ENCODE measurements around the gene LONP1.
A peak's percentile ranks its signal among the peaks of the same experiment; 100 is the strongest.
"Not testable (repeated sequence)": the region's sequence is repeated elsewhere in the genome, so short reads cannot be mapped to it uniquely, and the experiment has no call there.

The LONP1 gene, protein sequence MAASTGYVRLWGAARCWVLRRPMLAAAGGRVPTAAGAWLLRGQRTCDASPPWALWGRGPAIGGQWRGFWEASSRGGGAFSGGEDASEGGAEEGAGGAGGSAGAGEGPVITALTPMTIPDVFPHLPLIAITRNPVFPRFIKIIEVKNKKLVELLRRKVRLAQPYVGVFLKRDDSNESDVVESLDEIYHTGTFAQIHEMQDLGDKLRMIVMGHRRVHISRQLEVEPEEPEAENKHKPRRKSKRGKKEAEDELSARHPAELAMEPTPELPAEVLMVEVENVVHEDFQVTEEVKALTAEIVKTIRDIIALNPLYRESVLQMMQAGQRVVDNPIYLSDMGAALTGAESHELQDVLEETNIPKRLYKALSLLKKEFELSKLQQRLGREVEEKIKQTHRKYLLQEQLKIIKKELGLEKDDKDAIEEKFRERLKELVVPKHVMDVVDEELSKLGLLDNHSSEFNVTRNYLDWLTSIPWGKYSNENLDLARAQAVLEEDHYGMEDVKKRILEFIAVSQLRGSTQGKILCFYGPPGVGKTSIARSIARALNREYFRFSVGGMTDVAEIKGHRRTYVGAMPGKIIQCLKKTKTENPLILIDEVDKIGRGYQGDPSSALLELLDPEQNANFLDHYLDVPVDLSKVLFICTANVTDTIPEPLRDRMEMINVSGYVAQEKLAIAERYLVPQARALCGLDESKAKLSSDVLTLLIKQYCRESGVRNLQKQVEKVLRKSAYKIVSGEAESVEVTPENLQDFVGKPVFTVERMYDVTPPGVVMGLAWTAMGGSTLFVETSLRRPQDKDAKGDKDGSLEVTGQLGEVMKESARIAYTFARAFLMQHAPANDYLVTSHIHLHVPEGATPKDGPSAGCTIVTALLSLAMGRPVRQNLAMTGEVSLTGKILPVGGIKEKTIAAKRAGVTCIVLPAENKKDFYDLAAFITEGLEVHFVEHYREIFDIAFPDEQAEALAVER

DNA sequence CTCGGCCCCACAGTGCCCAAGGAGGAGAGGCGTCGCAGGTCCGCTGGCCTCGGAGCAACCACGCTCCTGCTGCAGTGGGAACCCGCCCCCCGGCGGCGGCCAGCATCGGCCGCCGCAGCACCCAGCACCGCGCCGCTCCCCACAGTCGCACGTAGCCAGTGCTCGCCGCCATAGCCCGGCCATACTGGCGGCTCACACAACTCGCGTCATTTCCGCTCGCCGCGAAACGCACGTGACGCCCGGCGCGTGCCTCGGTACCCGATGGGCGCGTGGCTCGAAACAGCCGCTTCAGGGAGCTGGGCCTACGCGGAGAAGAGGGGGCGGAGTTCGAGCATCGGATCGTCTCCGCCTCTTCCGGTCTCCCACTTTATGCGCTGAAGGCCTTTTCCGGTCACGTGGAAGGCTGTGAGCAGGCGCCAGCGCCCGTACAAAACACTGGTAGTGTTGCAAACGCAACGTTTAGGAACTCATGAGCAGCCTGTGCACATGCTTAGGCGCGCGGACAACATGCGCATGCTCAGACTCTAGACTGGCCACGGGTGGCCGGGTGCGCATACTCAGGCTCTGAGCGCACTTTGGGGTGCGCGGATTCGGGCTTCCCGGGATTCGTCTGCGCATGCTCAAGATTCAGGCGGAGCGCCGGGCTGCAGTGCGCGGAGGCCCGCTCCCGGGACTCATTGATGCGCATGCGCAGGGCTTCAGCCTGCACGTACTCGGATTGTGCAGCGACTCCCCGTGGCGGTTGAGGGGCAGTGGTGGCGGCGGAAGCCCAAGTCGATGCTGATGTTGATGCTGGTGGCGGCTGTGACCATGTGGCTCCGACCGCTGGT lies at the start of gene LONP1, which contains the start of gene CATSPERD:
TSS of gene LONP1 (minus strand) at position 186 of the 830 bp plus-strand sequence. CDS start at position 172, 14 bp downstream.
TSS of gene CATSPERD (plus strand) at position 677 of the 830 bp plus-strand sequence. CDS start at position 778, 101 bp downstream.
- peak; percentile 95 to 98 (median 97) for DNase-seq (ENCODE audit: low read depth in 2 of 3, low spot score in 2 of 3)

DNA sequence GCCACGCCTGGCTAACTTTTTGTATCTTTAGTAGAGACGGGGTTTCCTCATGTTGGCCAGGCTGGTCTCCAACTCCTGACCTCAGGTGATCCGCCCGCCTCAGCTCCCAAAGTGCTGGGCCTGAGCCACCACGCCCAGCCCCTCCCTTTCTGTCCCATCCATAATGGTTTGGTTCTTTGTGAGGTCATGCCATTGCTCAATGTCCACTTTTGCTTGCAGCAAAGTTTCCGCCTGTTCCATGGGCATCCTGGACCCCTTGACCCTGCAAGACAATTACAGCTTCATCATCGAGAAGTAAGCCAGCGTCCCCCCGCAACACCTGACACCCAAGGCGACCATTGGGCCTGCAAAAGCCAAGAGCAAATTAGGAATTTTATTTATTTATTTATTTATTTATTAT lies 48.0 kb upstream of the LONP1 start:
- DNase-seq (ENCODE audit: low read depth in 2 of 3, low spot score in 2 of 3): no peak

DNA sequence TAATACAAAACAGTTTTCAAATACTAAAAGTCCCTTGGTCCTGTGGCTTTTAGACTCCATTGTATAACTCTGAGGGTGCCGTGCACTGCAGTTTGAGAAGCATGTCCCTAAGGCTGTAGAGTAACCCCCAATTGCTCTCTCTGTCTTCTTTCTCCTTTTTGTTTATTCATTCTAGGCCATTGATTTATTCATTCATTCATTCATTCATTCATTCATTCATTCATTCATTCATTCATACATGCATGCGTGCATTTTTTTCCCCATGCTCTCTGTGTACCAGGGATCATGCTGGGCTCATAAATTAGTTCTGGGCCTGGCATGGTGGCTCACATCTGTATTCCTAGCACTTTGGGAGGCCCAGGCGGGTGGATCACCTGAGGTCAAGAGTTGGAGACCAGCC lies 45.3 kb upstream of the LONP1 start:
- DNase-seq (ENCODE audit: low read depth in 2 of 3, low spot score in 2 of 3): no peak

DNA sequence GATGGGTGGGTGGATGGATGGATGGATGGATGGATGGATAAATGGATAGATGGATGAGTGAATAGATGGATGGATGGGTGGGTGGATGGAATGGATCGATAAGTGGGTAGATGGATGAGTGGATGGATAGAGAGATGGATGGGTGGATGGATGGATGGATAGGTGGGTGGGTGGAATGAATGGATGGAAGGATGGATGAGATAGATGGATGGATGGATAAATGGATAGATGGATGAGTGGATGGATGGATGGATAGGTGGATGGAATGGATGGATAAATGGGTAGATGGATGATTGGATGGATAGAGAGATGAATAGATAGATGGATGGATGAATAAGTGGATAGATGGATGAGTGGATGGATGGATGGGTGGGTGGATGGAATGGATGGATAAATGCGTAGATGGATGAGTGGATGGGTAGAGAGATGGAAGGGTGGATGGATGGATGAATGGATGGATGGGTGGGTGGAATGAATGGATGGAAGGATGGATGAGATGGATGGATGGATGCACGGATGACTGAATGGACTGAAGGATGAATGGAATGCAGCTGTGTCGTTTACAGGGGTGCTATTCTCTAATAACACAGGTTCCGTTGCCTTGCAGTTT lies 42.8 kb upstream of the LONP1 start:
- no peak for DNase-seq (ENCODE audit: low read depth in 2 of 3, low spot score in 2 of 3)

DNA sequence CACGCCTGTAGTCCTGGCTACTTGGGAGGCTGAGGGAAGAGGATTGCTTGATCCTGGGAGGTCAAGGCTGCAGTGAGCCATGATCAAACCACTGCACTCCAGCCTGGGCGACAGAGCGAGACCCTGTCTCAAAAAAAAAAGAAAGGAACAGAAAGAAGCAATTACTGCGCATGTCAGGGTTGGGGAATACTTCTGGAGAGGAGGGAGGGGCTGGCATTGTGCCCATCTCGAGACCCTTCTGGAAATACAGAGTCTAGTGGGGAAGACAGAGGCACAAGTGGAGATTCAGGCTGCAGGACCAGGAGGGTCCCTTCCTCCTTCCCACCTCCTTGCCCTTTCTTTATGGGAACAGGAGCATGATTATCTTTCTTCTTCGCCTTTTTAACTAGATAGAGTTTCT lies 33.8 kb upstream of the LONP1 start:
- DNase-seq (ENCODE audit: low read depth in 2 of 3, low spot score in 2 of 3): no peak

DNA sequence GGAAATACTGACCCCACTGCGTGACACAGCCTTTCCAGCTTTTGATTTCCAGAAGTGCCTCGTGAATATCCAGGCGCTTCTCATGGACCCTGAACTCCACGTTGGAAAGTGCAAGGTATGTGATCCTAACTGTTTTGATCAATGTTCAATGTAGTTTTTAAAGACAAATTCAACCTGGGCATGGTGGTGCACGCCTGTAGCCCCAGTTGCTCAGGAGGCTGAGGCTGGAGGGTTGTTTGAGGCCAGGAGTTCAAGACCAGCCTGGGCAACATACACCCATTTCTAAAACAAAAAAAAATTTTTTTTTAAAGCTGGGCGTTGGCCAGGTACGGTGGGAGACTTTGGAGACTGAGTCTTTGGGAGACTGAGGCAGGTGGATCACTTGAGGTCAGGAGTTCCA lies 31.8 kb upstream of the LONP1 start:
- no peak for DNase-seq (ENCODE audit: low read depth in 2 of 3, low spot score in 2 of 3)

DNA sequence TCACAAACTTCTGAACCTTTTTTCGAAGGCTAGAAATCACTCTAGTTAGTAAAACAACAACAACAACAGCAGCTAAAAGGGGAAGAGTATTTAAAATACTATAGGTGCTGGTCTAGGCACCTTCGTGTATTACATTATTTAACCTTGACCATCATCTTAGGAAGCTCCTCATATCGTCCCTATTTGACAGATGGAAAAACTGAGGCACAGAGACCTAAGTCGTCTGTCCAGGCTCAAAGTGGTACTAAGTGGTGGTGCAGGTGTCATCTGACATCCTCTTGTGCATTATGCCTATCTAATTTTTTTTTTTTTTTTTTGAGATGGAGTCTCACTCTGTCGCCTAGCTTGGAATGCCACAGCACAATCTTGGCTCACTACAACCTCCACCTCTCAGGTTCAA lies 29.6 kb upstream of the LONP1 start:
- DNase-seq (ENCODE audit: low read depth in 2 of 3, low spot score in 2 of 3): no peak

DNA sequence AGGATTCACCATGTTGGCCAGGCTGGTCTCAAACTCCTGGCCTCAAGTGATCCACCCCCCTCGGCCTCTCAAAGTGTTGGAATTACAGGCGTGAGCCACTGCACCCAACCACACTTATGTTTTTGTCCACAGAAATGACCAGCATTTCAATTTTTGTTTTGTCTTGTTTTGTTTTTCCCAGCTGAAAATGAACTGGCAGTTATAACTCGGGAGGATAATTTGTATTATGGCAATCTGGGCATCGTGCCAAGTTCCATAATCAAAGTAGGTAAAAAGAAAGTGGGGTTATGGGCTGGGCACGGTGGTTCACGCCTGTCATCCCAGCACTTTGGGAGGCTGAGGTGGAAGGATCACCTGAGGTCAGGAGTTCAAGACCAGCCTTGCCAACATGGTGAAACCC lies 29.0 kb upstream of the LONP1 start:
- DNase-seq (ENCODE audit: low read depth in 2 of 3, low spot score in 2 of 3): not testable (repeated sequence)

DNA sequence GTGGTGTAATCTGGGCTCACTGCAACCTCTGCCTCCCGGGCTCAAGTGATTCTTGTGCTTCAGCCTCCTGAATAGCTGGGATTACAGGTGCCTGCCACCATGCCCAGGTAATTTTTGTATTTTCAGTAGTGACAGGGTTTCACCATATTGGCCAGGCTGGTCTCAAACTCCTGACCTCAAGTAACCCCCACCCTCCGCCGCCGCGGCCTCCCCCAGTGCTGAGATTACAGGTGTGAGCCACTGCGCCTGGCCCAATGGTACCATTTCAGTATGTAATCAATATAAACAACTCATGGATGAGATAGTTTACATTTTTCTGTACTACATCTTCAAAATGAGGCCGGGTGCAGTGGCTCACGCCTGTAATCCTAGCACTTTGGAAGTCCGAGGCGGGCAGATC lies 25.1 kb upstream of the LONP1 start:
- not testable (repeated sequence) for DNase-seq (ENCODE audit: low read depth in 2 of 3, low spot score in 2 of 3)

DNA sequence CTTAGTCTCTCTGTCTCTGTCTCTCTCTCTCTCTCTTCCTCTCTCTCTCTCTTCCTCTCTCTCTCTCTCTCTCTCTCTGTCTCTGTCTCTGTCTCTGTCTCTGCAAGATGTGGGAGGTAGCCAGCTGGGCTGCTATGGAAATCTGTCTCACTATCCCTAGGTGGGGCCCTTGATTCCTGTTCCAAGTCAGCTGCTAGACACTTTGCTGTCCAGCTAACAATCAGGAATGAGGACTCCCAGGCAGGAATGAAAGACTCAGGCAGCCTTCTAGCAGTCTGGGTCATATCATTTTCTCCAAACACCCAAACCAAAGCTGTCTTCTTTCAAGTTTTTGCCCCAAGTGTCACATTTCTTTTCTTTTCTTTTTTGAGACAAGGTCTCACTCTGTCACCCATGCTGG lies 23.7 kb upstream of the LONP1 start:
- DNase-seq (ENCODE audit: low read depth in 2 of 3, low spot score in 2 of 3): no peak

DNA sequence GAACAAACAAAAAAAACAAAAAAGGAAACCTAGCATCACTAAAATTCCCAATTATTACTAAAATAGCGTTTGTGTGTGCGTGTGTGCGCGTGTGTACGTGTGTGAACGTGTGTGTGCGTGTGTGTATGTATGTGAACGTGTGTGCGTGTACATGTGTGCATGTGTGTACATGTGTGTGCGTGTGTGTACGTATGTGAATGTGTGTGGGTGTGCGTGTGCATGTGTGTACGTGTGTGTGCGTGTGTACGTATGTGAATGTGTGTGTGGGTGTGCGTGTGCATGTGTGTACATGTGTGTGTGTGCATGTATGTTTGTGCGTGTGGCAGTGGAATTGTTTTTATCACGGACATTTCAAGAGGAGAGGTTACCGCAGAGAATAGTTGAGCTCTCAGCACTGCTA lies 22.1 kb upstream of the LONP1 start:
- DNase-seq (ENCODE audit: low read depth in 2 of 3, low spot score in 2 of 3): no peak

DNA sequence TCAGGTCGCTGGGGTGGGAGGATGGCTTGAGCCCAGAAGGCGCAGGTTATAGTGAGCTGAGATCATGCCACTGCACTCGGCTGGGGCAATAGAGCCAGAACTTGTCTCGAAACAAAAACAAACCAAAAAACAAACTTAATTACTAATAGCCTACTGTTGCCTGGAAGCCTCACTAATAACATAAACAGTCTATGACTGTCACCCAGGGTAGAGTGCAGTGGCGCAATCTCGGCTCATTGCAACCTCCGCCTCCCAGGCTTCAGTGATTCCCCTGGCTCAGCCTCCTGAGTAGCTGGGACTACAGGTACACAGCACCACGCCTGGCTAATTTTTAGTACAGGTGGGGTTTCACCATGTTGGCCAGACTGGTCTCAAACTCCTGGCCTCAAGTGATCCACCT lies 18.5 kb upstream of the LONP1 start:
- no peak for DNase-seq (ENCODE audit: low read depth in 2 of 3, low spot score in 2 of 3)

DNA sequence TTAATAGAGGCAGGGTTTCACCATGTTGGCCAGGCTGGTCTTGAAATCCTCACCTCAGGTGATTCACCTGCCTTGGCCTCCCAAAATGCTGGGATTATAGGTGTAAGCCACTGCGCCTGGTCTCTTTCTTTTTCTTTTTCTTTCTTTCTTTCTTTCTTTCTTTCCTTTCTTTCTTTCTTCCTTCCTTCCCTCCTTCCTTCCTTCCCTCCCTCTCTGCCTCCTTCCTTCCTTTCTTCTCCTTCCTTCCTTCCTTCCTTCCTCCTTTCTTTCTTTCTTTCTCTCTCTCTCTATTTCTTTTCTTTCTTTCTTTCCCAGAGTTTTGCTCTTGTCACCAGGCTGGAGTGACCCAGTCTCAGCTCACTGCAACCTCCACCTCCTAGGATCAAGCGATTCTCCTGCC lies 13.2 kb upstream of the LONP1 start:
- DNase-seq (ENCODE audit: low read depth in 2 of 3, low spot score in 2 of 3): not testable (repeated sequence)

DNA sequence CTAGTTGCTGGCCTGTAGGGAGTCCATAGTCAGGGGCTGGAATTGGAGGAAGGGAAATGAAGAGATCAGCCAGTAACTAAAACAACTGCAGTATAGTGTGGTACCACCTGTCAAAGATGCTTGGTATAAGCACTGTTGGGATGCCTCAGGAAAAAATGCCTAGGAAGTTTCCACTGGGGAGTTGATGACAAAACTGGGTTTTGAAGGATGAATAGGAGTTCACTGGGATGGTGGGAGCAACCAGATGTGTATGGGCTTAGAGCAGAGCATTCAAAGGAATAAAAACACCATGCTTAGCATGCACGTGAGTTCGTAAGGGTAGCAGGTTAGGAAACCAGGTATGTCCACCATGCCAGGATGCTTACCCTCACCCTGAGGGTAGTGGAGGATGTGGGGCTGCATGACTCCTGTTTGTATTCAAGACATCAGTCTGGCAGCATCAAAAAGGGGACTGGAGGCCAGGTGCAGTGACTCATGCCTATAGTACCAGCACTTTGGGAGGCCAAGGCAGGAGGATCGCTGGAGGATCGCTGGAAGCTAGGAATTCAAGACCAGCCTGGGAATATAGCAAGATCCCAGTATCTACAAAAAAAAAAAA lies 7.6 kb upstream of the LONP1 start:
- DNase-seq (ENCODE audit: low read depth in 2 of 3, low spot score in 2 of 3): no peak

DNA sequence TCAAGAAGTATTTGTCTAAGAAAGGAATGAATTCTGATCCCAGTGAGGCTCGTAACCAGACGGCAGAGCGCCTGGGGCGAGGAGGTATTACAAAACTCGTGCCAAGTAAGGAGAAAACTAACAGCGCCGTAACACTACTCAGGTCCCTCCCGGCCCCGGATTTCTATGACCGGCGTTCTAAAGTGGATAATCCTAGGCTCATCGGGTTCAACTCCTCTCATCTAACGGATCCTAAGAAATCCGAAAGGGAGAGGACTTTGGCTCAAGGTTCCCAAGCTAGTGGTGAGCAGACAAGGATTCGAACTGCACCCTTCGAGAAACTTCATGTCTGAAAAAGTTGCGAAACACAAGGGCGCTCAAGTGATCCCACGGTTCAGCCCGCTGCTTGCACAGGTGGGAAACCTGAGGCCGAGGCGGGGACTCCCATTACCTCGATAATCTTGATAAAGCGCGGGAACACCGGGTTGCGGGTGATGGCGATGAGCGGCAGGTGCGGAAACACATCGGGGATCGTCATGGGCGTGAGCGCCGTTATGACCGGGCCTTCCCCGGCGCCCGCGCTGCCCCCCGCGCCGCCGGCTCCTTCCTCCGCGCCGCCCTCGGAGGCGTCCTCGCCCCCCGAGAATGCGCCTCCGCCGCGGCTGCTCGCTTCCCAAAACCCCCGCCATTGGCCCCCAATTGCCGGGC lies 529 bp downstream of the LONP1 start:
- DNase-seq (ENCODE audit: low read depth in 2 of 3, low spot score in 2 of 3): no peak

DNA sequence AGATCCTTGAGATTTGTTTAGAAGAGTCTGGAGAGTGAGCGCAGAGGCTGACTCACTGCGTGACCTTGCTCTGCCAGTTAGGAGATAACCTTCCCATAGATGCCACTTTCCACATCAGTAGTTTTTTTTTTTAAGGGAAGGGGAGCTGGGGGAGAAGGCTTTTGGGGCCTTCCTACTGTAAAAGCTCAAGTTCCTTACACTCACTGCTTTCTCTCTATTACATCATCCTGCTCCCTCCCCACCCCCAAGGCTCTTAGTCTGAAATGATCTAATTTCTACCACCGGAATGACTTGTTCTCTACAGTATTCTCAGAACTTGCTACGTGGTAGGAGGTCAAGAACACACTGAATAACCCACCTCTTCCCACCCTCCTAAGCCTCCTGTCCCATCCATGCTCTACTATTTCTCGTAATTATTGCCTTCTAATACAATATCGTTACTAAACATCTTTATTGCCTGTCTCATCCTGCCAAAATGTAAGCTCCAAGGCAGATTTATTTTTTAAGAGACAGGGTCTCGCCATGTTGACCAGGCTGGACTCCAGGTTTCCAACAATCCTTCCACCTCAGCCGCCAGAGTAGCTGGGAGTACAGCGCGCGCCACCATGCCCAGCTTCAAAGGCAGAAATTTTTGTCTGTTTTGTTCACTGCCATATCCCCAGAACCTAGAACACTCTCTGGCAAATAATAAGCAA lies 1.2 kb downstream of the LONP1 start:
- no peak for DNase-seq (ENCODE audit: low read depth in 2 of 3, low spot score in 2 of 3)

DNA sequence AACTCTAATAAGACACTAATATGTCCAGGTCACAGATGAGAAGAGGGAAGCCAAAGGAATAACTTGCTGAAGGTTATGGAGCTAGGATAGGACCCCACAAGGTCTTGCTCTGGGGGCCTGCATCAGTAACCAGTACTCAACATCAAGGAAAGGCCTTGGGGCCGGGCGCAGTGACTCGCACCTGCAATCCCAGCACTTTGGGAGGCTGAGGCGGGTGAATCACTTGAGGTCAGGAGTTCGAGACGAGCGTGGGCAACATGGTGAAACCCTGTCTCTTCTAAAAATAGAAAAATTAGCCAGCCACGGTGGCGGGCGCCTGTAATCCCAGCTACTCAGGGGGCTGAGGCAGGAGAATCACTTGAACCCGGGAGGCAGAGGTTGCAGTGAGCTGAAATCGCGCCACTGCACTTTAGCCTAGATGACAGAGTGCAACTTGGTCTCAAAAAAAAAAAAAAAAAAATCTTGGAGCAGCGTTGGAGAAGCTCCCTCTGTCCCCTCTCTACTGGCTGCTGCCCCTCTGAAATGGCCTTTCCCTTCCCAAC lies 1.8 kb downstream of the LONP1 start:
- peak in 1 of 3 experiments; percentile 41 for DNase-seq (ENCODE audit: low read depth in 2 of 3, low spot score in 2 of 3)

DNA sequence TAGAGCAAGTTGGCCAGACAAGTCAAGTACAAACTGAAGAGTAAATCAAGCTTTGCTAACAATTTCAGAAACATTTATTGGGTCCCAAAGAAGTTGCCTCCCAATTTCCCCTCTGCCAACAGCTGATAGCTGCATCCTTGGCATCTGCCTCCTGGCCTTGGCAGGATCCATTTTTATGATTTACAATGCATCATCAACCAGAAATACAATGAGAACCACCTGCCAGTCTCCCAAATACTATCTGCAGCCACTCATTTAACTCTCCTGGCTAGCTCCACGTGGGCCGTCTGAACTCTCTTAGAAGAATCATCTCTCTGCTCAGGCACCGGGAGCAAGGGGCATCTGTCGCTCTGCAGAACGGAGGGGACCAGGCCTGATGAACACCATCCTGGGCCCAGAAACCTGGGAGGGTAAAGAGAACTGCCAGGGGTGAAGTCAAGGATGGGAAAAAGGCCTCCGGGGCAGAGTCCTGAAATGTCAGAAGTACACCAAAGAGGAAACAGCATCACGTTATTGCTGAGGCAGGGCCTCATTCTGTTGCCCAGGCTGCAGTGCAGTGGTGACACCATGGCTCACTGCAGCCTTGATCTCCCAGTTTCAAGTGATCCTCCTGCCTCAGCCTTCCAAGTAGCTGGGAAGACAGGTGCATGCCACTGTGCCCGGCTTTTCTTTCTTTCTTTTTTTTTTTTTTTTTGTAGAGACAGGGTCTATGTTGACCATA lies 2.6 kb downstream of the LONP1 start:
- DNase-seq (ENCODE audit: low read depth in 2 of 3, low spot score in 2 of 3): no peak
